22Rv1 (cell line): ENCODE data around the gene ANKRD39.
"Not testable (repeated sequence)": the region's sequence is repeated elsewhere in the genome, so short reads cannot be mapped to it uniquely, and the experiment has no call there.

Experiments
- H3K27ac ChIP-seq: fragments of 450-650 bp; 2 replicates; pipeline ENCODE4 v1.5.1; 2017
- ZFX ChIP-seq: fragments of 450-650 bp; IDR thresholded peaks from 2 replicates; pipeline ENCODE4 v1.6.1; 2017; ENCODE audit warnings: antibody characterized with exemption, borderline replicate concordance
- TF ChIP-seq, protein P1 (sequence below): fragments of 450-650 bp; IDR thresholded peaks from 2 replicates; pipeline ENCODE4 v1.5.1; 2017; ENCODE audit warnings: mild to moderate bottlenecking

Gene ANKRD39

DNA sequence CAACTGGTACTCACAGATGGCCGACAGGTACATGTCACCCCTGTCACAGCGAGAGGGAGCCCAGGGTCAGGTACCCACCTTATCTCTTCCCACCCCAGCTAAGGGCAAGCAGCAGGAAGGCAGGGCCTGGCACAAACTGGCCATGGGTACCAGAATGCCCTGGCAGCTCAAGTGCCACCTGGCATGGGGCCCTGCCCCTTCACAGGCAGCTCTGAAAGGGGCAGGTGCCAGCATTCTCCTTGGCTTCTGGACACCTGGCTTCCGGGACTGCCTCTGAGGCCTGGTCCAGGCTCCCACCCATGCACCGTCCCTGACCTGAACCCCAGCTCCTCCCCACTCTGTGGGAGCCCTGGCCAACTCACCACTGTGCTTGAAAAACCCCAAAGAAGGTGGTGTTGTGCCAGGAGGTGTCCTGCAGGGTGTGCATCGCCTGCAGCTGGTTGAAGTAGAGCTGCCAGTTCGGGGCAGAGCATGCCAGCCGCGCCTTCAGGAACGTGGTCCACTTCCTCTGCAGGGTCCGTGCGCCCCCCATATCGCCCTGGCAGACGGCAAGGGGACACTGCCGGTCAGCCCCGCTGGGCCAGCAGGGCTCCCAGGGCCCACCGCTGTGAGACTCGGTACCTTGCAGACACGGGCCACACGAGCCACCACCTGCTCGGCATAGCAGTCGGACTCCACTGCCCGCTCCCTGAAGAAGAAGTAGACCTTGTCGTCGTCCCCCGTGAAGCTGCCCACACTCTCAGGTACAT, 6.7 kb upstream of the ANKRD39 start:
- no peak for TF ChIP-seq ZFX
- TF ChIP-seq, protein P1, sequence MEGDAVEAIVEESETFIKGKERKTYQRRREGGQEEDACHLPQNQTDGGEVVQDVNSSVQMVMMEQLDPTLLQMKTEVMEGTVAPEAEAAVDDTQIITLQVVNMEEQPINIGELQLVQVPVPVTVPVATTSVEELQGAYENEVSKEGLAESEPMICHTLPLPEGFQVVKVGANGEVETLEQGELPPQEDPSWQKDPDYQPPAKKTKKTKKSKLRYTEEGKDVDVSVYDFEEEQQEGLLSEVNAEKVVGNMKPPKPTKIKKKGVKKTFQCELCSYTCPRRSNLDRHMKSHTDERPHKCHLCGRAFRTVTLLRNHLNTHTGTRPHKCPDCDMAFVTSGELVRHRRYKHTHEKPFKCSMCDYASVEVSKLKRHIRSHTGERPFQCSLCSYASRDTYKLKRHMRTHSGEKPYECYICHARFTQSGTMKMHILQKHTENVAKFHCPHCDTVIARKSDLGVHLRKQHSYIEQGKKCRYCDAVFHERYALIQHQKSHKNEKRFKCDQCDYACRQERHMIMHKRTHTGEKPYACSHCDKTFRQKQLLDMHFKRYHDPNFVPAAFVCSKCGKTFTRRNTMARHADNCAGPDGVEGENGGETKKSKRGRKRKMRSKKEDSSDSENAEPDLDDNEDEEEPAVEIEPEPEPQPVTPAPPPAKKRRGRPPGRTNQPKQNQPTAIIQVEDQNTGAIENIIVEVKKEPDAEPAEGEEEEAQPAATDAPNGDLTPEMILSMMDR, result no peak
- no peak overlapping the region for H3K27ac ChIP-seq

DNA sequence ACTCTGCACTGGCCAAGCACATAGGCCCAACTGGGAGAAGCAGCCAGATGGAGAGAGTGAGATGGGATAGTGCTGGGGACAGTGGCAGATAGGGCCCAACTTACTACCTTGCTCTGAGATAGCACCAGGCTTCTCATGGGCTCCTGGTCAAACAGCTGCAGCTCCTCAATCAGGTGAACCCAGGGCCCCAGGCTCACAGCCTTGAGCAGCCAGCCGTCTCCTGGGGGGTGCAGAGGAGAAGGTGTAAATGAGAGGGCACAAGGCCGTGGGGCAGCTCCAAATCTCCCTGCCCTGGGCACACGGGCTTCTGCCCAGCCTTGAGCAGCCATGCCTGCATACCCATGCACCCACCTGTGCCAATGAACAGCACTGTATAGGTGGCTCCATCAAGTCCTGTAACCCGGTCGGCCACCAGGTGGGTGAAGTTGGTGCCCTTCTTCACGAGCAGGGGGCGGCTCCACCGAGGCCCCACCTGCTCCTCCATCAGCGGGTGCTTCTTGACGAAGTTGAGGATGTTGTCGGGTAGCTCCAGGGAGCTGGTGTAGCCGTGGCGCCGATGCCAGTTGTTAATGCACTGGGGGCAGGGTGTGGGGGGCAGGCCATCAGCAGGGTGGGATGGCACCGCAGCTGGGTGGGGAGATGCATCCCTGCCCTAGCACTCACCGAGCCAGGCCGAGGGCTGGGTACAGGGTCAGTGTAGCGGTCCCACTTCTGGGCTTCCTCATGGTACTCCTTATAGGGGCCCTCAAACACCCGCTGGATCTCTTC, 5.9 kb upstream of the ANKRD39 start:
- no peak overlapping the region for H3K27ac ChIP-seq

DNA sequence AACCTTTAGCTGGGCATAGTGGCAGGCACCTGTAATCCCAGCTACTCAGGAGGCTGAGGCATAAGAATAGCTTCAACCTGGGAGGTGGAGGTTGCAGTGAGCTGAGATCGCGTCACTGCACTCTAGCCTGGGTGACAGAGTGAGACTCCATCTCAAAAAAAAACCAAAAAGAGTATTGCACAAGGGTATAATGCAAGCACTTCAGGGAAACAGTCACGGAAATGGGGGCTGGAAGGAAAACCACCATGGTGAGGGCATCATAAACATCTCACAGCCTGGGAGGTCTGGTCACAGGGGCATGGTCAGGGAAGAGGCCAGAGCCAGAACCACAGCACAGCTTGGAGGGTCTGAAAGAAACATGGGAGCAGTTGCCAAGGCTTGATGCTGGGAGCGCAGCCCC, 5.2 kb upstream of the ANKRD39 start:
- H3K27ac ChIP-seq, result not testable (repeated sequence)

More for the DNA sequence above, 5.9 kb upstream of the ANKRD39 start:
- TF ChIP-seq ZFX, result no peak
- TF ChIP-seq, protein P1, result no peak

DNA sequence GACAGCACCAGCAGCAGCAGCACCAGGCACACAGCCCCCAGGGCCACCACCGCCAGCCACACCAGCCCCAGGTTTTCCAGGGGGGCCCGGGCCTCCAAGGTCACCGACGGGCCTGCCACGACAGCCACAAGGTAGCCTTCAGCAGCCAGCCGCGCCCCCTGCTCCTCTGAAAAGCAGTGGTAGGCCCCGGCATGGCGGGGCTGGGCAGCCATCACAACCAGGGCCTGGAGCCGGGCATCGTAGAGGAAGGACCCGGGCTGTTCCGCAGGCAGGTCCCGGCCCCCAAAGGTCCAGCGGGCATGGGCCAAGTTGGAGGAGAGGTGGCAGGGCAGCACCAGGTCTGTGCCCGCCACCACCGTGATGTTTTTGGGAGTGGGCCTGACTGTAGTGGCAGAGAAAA, 3.3 kb upstream of the ANKRD39 start:
- H3K27ac ChIP-seq, result 0 out of 2 replicates have a peak overlapping the region, but pooled peaks have one; percentile 82
- TF ChIP-seq, protein P1, result no peak
- no peak for TF ChIP-seq ZFX

DNA sequence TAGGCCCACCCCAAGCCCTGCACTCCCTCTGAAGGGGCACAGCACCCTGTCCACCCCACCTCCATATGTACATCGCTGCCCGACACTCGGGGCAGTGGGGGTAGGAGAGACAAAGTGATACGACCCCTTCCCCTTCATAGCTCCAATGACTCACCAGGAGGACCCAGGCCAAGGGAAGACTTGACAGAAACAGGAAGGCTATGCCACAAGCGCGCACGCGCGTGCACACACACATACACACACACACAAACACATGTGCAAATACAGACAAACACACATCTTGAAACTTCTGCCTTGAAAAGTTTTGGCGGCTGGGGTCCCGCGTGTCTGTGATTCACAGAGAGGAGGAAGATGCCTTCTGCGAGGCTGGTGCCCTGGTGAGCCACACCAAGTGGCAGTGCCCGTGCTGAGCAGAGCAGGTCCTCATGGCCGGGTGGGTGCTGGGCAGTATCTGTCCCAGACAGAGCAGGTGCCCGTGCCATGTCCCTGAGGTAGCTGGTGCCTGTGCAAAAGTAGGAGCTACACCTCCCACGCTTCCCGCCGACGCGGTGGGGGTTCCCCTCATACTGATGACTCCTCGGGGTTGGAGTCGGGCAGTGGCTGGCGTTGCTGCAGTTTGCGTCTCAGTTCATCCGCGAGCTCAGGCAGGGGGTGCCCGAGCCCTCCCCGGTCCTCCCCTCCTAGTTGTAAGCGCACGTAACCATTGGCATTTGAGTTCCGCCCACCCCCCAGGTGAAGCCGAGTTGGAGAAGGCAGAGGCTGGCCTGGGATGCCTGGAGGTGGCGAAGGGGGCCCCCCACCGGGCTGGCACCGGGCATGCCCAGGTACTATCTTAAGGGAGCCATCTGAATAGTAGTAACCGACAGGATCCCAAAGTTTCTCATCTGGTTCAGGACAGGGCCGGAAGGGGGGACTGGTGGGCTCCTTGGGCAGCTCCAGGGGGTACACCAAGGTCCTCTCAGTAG, 2.5 kb upstream of the ANKRD39 start:
- TF ChIP-seq, protein P1, result no peak
- TF ChIP-seq ZFX, result no peak
- peak overlapping the region; percentile 82 for H3K27ac ChIP-seq

DNA sequence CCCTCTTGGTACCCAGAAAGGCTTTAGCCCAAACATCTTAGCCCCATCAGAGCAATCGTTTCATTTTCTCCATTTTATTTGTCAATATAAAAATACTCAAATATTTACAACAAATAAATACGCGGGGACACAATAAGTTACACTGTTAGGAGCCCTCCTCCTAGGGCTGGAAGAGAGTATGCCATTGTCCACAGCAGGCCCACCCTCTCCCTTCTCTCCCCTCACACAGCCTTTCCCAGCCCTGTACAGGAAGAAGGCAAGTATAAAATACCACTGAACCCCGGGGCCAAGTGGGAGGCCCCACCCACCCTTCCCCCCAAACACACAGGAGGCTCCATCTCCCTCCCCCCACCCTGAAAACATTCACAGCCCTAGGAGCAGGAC, 1.9 kb upstream of the ANKRD39 start:
- peak overlapping the region; percentile 82 for H3K27ac ChIP-seq
- TF ChIP-seq, protein P1, result no peak
- TF ChIP-seq ZFX, result no peak

DNA sequence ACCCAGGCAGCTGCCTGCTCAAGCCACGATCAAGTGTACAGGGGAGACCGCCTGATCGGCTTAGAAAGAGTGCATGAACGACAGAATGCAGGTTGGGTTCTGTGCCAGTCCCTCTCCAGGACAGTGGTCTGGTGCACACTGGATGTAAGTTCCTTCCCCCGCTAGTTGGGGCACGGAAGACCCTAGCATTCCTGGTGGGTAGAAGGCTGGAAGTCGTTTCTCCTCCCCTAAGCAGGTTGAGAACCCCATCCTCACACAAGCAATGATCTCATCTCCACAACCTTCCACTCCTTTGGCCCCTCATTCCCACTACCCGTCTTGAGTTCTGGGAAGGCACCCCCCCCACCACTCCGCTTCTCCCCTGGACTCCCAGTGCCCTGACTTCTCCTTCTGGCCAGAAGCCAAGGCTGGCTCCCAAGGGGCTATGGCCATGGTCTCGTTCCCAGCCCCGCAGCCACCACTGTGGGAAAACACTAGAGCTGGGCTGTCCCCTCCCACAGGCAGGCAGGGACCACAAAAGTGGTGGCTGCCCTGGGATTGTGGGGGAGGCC, 1.4 kb upstream of the ANKRD39 start:
- H3K27ac ChIP-seq, result peak overlapping the region; percentile 82
- no peak for TF ChIP-seq ZFX
- TF ChIP-seq, protein P1, result no peak
